Hematopoietic multipotent progenitor cell treated with erythropoietin and hydrocortisone succinate and interleukin-3 and kit ligand, for 4 days (in vitro differentiated cells): Measurements from ENCODE around the gene PTPRS.

Experiments
- DNase-seq: peaks from one replicate; pipeline ENCODE4 v3.0.0-alpha.2; 2015

PTPRS gene

DNA sequence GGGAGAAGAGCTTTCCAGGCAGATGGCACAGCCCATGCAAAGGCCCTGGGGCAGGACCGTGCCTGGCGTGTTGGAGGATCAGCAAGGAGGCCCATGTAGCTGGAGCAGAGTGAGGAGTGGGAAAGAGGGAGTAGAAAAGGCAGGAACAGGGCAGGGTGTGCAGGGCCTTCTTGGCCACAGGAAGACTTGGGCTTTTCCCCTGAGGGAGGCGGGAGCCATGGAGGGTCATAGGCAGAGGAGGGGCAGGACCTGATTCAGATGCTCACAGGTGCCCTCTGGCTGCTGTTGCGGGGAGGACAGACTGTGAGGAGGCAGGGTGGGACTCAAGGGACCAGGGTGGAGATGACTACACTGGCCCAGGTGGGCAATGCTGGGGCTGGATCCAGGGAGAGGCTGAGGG is 13.8 kb upstream of the PTPRS start:
- DNase-seq = peak; percentile 49

GRCh38 chr19:5352229-5352763 is 11.7 kb upstream of the PTPRS start:
- no peak for DNase-seq

DNA sequence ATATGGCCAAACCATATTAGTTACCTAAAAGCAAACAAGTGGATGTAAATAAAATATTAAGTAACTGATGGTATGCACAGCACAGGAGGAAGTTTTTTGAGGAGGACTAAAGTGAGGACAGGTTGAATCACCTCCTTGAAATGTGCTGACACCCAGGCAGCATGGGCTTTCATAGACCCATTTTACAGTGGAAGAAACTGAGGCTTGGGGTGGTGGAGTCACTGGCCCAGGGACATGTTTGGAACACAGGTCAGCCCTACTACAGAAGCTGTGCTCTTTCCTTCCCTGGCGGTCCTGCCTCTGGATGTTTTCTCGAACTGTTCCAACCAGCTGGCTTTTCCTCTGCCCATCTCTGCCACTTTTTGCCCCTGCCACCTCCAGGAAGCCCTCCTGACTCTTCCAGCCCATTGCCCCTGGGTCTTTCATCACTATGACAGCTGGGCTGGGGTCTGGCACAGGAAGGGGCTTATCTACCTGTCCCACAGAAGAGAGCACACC is 11.2 kb upstream of the PTPRS start:
- no peak for DNase-seq

DNA sequence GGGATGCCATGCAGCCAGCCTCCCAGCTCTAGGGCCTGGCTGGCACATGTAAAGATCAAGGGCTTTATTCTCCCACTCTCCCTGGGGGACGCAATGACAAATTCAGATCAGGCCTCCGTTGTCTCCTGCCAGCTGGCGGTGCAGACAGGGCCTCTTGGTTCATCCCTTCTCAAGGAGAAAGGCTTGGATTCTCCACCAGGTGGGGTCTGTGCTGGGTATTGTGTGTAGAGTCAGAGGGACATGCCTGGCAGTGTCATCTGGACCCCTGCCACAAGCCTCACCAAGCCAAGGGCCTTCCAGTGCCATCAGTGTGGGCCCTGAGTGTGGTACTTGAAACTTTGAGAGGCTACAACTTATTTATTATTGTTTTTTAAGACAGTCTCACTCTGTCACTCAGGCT is 8.4 kb upstream of the PTPRS start:
- DNase-seq = no peak

GRCh38 chr19:5345895-5346386 is 5.3 kb upstream of the PTPRS start:
- no peak for DNase-seq

DNA sequence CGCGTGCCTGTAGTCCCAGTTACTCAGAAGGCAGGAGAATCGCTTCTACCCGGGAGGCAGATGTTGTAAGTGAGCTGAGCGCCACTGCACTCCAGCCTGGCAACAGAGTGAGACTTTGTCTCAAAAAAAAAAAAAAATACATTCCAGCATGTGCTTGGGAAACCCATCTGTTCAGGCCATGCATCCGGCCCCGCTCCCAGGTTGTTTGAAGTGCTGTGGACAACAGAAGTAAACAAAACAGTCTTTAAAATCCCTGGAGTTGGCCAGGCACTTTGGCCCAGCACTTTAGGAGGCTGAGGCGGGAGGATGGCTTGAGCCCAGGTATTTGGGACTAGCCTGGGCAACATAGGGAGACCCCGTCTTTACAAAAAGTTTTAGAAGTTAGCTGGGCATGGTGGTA is 3.2 kb upstream of the PTPRS start:
- DNase-seq = no peak

DNA sequence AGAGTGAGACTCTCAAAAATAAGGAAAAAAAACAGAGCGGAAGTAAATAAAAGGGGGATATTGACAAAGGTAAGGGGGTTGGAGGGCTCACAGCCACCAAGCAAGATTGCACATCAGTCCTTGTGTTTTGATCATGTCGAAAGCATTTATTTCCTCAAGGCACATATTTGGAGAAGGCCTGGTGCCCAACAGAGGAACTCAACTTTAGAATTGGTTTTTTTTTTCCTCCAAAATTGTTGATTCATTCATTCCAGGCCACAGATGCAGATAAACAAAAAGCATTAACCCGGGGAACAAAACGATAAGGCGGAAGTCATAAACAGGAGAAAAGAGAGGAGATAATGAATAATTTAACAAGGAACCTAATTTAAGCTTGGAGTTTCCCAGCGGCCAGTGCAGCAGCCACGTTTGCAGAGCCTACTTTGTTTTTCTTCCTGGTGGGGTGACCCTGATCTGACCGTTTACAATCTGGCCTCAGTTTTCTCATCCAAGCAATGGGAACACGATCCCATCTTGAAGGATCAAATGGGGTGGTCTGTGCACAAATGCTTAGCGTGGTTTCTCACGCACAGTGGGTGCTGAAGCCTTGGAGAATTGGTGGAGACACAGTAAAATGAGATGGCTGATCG is 2.1 kb upstream of the PTPRS start:
- DNase-seq = peak; percentile 46

- no peak for DNase-seq
These were observed 1.4 kb upstream of the PTPRS start for GRCh38 chr19:5341981-5342380.

- DNase-seq = no peak
These were observed 822 bp upstream of the PTPRS start for GRCh38 chr19:5341448-5341820.

DNA sequence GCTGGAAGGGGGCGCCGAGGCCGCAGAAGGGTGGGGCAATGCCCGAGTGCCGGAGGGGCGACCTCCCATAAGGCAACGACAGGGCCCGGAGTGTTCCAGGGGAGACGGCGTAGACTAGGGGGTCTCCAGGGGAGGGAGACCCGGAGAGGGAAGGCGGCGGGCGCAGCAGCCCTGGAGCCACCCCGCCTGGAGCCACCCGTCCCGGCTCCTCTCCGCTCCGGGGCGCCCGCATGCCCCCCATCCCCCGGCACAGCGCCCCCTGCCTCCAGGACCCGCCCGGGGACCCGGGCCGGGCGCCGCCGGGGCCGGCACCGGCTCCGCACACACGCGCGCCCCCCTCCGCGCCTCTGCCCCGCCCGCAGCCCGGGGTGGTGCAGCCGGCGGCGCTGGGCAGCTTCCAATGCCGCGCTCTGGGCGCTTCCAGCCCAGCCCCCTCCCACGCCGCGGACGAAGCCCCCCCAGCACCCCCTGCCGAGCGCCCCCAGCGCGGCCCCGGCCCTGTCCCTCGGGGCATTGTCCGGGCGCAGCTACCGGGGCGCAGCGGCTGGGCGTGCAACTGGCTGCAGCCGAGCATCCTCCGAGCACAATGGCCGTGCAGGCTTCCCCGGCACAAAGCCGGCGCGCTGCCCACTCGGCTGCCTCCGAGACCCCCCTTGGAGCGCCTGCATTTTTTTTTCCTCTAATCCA is 519 bp downstream of the PTPRS start:
- DNase-seq = no peak

DNA sequence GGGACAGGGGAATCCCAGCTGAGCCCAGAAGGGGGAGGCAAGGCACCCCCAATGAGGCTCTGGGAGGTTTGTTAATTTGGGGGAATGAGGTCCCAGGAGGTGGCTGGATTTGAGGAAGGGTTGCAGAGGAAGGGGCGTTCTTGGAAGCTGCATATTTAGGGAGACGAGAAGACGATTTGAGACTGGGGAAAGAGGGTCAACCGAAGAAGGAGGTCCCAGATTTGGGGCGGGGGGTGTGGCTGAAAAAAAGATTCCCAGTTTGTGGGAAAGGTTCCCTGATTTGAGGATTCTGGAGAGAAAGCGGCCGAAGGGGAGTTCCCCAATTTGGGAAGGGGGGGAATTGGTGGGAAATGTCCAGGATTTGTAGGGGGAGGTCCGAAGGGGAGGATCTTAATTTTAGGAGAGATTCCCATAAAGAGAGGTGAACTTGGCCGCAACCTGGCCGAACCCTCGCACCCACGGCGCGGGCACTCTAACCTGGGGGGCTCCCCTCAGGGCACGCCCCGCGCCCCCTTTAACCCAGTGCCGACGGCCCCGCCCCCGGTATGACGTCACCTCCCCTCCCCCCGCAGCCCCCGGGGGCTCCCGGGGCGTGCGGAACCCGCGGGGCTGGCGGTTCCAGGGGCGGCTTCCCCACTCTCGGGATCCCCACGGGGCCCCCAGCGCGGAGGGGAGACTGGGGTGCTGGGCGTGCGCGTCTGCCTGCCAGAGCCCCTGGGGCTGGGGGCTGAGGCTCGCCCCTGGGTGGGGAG is 1.2 kb downstream of the PTPRS start:
- no peak for DNase-seq

GRCh38 chr19:5338656-5339197 is 1.9 kb downstream of the PTPRS start:
- DNase-seq = peak; percentile 31

DNA sequence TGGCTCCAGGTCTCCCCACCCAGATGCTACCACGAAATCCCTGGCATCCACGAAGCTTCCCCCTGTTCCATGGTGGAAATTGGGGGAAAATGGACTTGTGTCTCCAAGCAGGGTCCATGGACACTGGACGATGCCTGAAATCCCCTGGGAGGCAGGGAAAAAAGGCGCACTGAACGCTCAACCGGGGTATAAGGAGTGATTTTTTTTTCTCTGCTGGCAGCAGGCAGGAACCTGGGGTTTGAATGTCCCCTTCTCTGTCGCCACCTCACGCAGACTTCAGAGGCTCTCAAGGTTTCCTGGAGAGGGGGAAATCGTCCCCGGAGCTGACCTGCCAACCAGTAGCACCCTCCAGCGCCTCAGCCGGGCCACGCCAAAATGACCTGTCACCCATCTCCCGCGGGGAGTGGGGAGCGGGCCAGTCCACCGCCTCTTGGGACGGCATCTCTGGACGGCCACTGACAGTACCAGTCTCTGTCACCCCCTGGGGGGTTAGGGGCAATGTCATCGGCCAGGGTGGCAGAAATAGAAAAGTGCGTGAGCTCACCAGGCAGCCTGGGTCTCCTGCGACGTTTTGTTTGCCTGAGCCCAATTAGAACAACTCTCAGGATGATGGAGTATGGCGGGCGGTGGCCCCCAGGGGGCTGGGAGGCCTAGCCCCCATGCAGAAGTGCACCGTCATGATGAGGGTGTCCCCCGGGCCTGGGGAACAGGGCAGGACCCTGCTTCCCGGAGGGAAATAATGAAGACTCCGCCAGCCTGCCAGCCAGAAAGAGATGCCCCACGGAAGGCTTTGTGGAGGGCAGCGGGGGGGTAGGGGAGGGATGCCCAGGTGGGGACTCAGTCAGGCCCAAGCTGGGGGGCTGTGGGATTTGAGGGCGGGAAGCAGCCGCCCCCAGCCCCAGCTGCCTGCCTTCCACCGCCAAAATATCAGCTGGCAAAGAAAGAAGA is 2.6 kb downstream of the PTPRS start:
- no peak for DNase-seq

GRCh38 chr19:5337126-5337525 is 3.5 kb downstream of the PTPRS start:
- no peak for DNase-seq

DNA sequence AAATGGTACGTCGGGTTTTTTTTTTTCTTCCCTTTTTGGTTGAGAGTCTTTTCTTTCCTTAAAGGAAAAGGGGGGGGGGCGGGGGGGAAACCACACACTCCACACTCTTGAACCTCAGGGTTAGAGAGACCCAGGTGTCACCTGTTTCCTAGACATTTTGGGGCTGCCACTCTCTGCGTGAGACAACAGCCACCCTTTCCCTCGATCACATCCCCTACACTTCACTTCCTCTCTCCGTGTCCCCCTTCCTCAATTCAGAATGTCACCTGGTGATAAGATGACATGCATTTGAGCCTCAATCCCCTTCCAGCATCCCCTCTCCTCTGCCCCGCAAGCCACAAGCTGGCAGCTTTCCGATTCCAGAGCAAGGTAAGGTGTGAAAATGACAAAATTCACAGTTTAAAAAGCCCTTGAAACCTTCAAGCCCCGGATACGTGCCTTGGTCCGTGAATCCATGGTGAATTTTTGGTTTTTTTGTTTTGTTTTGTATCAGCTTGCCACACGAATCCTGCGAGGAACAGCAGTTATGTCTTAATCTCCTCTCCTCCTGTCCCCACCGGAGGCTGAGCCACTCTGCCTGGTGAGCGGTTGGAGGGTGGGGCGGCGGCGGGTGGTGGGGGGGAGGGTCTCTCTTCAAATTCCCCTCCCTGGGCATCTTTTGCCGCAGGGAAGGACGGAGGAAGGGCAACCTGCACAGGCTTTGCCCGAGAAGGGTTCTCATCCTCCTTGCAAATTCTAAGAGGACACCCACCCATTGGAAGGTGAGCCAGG is 4.2 kb downstream of the PTPRS start:
- DNase-seq = no peak

- DNase-seq = no peak
These were observed 5.0 kb downstream of the PTPRS start for GRCh38 chr19:5335593-5335992.

- no peak for DNase-seq
These were observed 5.7 kb downstream of the PTPRS start for GRCh38 chr19:5334824-5335500.

- DNase-seq = no peak
These were observed 6.3 kb downstream of the PTPRS start for GRCh38 chr19:5334366-5334739.

GRCh38 chr19:5333581-5334365 is 6.8 kb downstream of the PTPRS start:
- DNase-seq = no peak

DNA sequence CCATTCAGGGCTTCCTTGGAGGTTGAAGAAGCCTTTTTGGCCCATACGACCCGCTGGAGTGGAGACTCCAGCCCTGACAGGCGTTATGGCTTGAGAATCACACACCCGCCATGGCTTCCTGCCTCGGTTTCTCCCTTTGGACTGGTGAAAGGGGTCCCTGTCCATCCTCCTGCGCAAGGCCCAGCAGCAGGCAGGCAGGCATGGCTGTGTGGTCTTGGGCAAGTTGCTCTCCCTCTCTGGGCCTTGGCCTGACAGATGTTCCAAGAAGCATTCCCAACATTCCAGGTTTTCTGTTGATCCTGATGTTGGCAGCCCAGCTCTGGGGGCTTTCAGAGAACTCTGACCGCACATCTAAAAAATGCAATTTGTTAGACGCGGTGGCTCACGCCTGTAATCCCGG is 8.1 kb downstream of the PTPRS start:
- no peak for DNase-seq
